ENCODE data around the gene ATP9A.

ATP9A gene

GRCh38 chr20:51634257-51634656 lies 133.9 kb downstream of the ATP9A start:
- H3K4me3 ChIP-seq (ENCODE audit: low read depth, low read length), result no peak overlapping the region
- TF ChIP-seq CTCF (conservative IDR thresholded peaks at IDR 0.05; ENCODE audit: low read depth, low read length), result no peak
- DNase-seq (ENCODE audit: low read depth), result no peak

GRCh38 chr20:51633430-51633829 lies 134.8 kb downstream of the ATP9A start:
- DNase-seq (ENCODE audit: low read depth), result no peak
- TF ChIP-seq CTCF (conservative IDR thresholded peaks at IDR 0.05; ENCODE audit: low read depth, low read length), result no peak
- no peak overlapping the region for H3K4me3 ChIP-seq (ENCODE audit: low read depth, low read length)

GRCh38 chr20:51631953-51632352 lies 136.2 kb downstream of the ATP9A start:
- TF ChIP-seq CTCF (conservative IDR thresholded peaks at IDR 0.05; ENCODE audit: low read depth, low read length), result no peak
- DNase-seq (ENCODE audit: low read depth), result no peak
- no peak overlapping the region for H3K4me3 ChIP-seq (ENCODE audit: low read depth, low read length)

GRCh38 chr20:51631011-51631950 lies 136.9 kb downstream of the ATP9A start:
- no peak for TF ChIP-seq CTCF (conservative IDR thresholded peaks at IDR 0.05; ENCODE audit: low read depth, low read length)
- DNase-seq (ENCODE audit: low read depth), result peak; percentile 99
- H3K4me3 ChIP-seq (ENCODE audit: low read depth, low read length), result peak overlapping the region; percentile 11

GRCh38 chr20:51629399-51630058 lies 138.7 kb downstream of the ATP9A start:
- no peak overlapping the region for H3K4me3 ChIP-seq (ENCODE audit: low read depth, low read length)
- TF ChIP-seq CTCF (conservative IDR thresholded peaks at IDR 0.05; ENCODE audit: low read depth, low read length), result no peak
- DNase-seq (ENCODE audit: low read depth), result no peak

GRCh38 chr20:51628533-51629398 lies 139.4 kb downstream of the ATP9A start:
- peak; percentile 93 for DNase-seq (ENCODE audit: low read depth)
- H3K4me3 ChIP-seq (ENCODE audit: low read depth, low read length), result no peak overlapping the region
- no peak for TF ChIP-seq CTCF (conservative IDR thresholded peaks at IDR 0.05; ENCODE audit: low read depth, low read length)

Measured in choroid plexus epithelial cell (primary cell).